C4-2B (cell line): Measurements from ENCODE around the gene AIMP2.
"Not testable (repeated sequence)": the region's sequence is repeated elsewhere in the genome, so short reads cannot be mapped to it uniquely, and the experiment has no call there.

Source experiments
- H3K27ac ChIP-seq: fragments of 450-650 bp; 2 replicates; pipeline ENCODE4 v1.5.1; 2017
- CTCF ChIP-seq: fragments of 450-650 bp; conservative IDR thresholded peaks from 2 replicates; pipeline ENCODE4 v1.5.1; 2017; ENCODE audit warnings: mild to moderate bottlenecking
- ZFX ChIP-seq: fragments of 450-650 bp; IDR thresholded peaks from 2 replicates; pipeline ENCODE4 v1.6.1; 2017

The AIMP2 gene

DNA sequence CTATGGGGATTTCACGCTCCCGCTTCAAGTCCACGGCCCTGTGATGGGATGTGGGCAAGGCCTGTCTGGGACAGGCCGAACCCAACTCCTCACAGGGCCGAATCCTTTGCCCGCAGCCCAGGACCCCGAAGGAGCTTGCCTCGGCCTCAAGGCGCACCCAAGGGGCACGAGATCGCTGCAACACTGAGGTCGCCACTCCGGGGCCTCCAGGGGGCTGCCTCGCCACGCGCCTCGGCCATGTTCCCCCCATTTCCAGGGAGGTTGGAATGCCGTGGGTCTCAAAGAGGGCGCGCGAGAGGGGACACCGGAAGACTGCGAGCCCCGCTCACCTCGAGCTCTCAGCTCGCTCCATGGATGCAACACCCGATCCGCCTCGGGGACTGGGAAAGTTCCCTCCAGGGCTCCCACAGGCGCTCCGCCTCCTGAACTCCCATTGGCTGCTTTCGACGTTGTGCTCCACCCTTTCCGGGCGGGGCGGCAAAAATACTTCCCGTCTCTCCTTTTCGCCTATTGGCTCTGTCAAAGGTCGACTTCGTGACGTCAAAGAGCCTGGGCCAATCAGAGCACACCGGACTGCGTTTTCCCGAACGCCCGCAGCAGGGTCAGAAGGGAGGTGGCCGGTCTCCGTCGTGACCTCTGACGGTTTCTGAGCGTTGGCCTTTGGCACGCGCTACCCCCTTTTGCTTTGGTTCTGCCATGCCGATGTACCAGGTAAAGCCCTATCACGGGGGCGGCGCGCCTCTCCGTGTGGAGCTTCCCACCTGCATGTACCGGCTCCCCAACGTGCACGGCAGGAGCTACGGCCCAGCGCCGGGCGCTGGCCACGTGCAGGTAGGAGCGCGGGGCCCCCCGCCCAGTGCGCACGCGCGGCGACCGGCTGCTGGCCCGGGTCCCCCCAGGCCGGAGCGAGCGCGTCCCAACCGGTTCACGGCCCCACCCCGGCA, at the start of gene AIMP2, which contains the start of gene PMS2:
Gene AIMP2 (plus strand): TSS at position 605 of the 944 bp plus-strand sequence. CDS start 92 bp downstream, at position 697.
Gene PMS2 (minus strand): TSS at position 382 of the 944 bp plus-strand sequence. CDS start 30 bp downstream, at position 352.
- TF ChIP-seq ZFX: peak; percentile 73
- TF ChIP-seq CTCF: no peak
- H3K27ac ChIP-seq: peak within 1 kb of the TSS; percentile 75

- H3K27ac ChIP-seq: not testable (repeated sequence)
Observed at GRCh38 chr7:5963205-5963604, 45.9 kb upstream of the AIMP2 start.

GRCh38 chr7:5963810-5964209, 45.3 kb upstream of the AIMP2 start:
- not testable (repeated sequence) for H3K27ac ChIP-seq

GRCh38 chr7:5970347-5970911, 38.6 kb upstream of the AIMP2 start, which contains the start of gene RSPH10B:
Gene RSPH10B, minus strand, starts transcription at chr7:5970689. Its CDS starts 3,573 bp downstream, at chr7:5967116.
- not testable (repeated sequence) for H3K27ac ChIP-seq

DNA sequence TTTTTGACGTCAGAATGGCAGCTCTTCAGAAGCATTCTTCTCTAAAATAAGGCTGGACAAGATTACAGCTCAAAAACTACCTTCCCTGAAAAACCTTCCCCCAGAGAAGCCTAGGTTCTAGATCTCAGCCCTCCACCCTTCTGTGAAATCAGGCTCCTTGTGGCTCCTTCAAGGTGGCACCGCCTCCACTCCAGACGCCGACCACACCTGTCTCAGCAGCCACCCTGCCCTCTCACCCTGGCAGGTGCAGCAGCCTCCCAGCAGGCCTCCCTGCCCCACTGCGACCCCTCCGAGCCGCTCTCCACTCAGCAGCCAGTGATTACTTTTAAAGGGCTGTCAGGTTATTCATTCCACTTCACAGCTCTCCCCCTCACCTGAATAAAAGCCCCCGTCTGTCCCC, 35.5 kb upstream of the AIMP2 start:
- H3K27ac ChIP-seq: not testable (repeated sequence)

- H3K27ac ChIP-seq: not testable (repeated sequence)
Observed at GRCh38 chr7:5979680-5980314, 29.3 kb upstream of the AIMP2 start.

GRCh38 chr7:5987061-5987460, 22.0 kb upstream of the AIMP2 start:
- not testable (repeated sequence) for H3K27ac ChIP-seq

DNA sequence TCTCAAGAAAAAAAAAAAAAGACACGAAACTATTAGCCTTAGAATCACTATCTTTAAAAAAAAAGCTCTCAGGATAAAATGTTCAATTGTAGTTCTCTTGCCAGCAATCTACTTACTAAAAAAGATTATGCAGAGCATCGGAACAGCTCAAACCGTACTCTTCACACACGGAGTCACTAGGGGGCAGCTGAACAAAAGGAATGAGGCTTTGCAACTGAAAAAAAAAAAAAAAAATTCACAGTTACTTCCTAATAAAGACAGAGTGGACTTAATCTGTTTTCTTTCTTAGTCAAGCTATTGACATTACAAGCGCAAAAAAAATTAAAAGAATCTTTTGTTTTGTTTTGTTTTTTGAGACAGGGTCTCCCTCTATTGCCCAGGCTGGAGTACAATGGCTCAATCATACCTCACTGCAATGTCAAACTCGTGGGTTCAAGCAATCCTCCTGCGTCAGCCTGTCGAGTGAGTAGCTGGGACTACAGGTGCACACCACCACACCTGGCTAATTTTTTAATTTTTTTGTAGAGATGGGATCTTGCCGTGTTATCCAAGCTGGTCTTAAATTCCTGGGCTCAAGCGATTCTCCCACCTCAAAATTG, 11.8 kb upstream of the AIMP2 start:
- TF ChIP-seq CTCF (peak; percentile 82), ZFX (no peak)
- H3K27ac ChIP-seq: peak overlapping the region; percentile 25; the same call in 1 of the 2 replicates

GRCh38 chr7:6007386-6007785, 1.7 kb upstream of the AIMP2 start:
- no peak for TF ChIP-seq CTCF
- no peak for TF ChIP-seq ZFX
- no peak overlapping the region for H3K27ac ChIP-seq

GRCh38 chr7:6007835-6008590, 1.1 kb upstream of the AIMP2 start:
- peak overlapping the region; percentile 75 for H3K27ac ChIP-seq

GRCh38 chr7:6010370-6010769, 1.3 kb downstream of the AIMP2 start:
- H3K27ac ChIP-seq: not testable (repeated sequence)
